Ovary (tissue), 9 donors: ENCODE data around the gene CCDC86. TPM values are rescaled to one million over a fixed set of nuclear protein-coding genes. Genes with fewer than 3 reads are reported as not detected.

Experiments used
- DNase-seq, 5 donors: peaks; one replicate each; pipeline ENCODE4 v3.0.0-alpha.2; 2019 to 2020
- H3K27ac ChIP-seq, 2 donors: fragments of 200-600 bp; one replicate each; pipeline versions ENCODE4 v1.5.1 to v1.8.0; 2019 to 2022
- H3K27me3 ChIP-seq: fragments of 200-600 bp; one replicate; pipeline ENCODE4 v1.8.0; 2022
- H3K36me3 ChIP-seq: fragments of 200-600 bp; sonication (generic); one replicate; pipeline ENCODE4 v1.5.1; 2019
- H3K4me1 ChIP-seq: one replicate; pipeline ENCODE4 v1.8.1; 2013; ENCODE audit warnings: mild to moderate bottlenecking, moderate library complexity; ENCODE audit not compliant: insufficient read depth
- H3K4me3 ChIP-seq: fragments of 200-600 bp; sonication (generic); one replicate; pipeline ENCODE4 v1.5.1; 2017
- H3K9me3 ChIP-seq, 2 donors: fragments of 200-600 bp in 1 of 2; sonication (generic) in 1 of 2; one replicate each; pipeline versions ENCODE4 v1.5.1 to v1.8.1; 2013 to 2019; ENCODE audit warnings: mild to moderate bottlenecking in 1 of 2, moderate library complexity in 1 of 2
- CTCF ChIP-seq, 3 donors: fragments of 450-650 bp in 2 of 3; fragments of 200-600 bp in 1 of 3; IDR thresholded peaks; one replicate each; pipeline versions ENCODE4 v1.5.1 to v1.8.0; 2016 to 2022; ENCODE audit warnings: antibody characterized with exemption in 3 of 3, mild to moderate bottlenecking in 1 of 3
- EP300 ChIP-seq: sonication (generic); formaldehyde crosslinking; IDR thresholded peaks from one replicate; pipeline ENCODE4 v1.6.1; 2017; ENCODE audit warnings: antibody characterized with exemption
- POLR2A ChIP-seq: fragments of 450-650 bp; IDR thresholded peaks from one replicate; pipeline ENCODE4 v1.6.1; 2017; ENCODE audit warnings: antibody characterized with exemption, mild to moderate bottlenecking, moderate library complexity
- WGBS, 3 donors: extraction: QIAGEN DNeasy Blood & Tissue Kit in 1 of 3; methylation state at CpG; one replicate each; pipeline versions ENCODE4 v1.1.5 to v1.1.7; 2013 to 2017; 5-methylcytosine and 5-hydroxymethylcytosine counted together
- intact Hi-C, 4 donors: fragments of 100-400 bp; cut with DNase I; formaldehyde crosslinking; loops; one replicate each; pipeline versions ENCODE4 v1.11.0 to v1.15.1; 2022 to 2023
- polyA plus RNA-seq, 2 donors: library from polyadenylated mRNA; stranded (reverse); fragments of 200-250 nt in 1 of 2; fragments of 350-450 nt in 1 of 2; fragmentation: Illumina TruSeq in 1 of 2; extraction: RNeasy Lipid Tissue Mini Kit (QIAGEN cat#74804) in 1 of 2; gene quantifications; one replicate each; pipeline ENCODE4 v1.2.3, GENCODE V29; 2013 to 2014
- total RNA-seq, 7 donors: library from RNA; depleted of rRNA in 2 of 7; stranded (reverse); fragments of >200 nt in 2 of 7; fragmentation: NEBNext Ultra II Directional in 3 of 7; extraction: Animal tissue kit (Norgen Biotek cat#: 25700) in 3 of 7; gene quantifications; one replicate each; pipeline versions ENCODE4 v1.1.0 to v1.2.4, GENCODE V29; 2016 to 2023
- donor health status: DM: no; HTN: no; CAD: no; lungs with moderate emphysema.
- donor health status: DM: no; HTN: no; CAD: no.
- donor health status: Bipolar disorder and iron deficiency.
- donor health status: DM: yes; HTN: yes; CAD: no.
- donor health status: DM: no; HTN: no; CAD: no.
- donor health status: DM: yes; HTN: yes; CAD: no.

The CCDC86 gene
- total and polyA plus RNA-seq, 9 donors = 7.0 to 32.9 (median 19.8) TPM

DNA sequence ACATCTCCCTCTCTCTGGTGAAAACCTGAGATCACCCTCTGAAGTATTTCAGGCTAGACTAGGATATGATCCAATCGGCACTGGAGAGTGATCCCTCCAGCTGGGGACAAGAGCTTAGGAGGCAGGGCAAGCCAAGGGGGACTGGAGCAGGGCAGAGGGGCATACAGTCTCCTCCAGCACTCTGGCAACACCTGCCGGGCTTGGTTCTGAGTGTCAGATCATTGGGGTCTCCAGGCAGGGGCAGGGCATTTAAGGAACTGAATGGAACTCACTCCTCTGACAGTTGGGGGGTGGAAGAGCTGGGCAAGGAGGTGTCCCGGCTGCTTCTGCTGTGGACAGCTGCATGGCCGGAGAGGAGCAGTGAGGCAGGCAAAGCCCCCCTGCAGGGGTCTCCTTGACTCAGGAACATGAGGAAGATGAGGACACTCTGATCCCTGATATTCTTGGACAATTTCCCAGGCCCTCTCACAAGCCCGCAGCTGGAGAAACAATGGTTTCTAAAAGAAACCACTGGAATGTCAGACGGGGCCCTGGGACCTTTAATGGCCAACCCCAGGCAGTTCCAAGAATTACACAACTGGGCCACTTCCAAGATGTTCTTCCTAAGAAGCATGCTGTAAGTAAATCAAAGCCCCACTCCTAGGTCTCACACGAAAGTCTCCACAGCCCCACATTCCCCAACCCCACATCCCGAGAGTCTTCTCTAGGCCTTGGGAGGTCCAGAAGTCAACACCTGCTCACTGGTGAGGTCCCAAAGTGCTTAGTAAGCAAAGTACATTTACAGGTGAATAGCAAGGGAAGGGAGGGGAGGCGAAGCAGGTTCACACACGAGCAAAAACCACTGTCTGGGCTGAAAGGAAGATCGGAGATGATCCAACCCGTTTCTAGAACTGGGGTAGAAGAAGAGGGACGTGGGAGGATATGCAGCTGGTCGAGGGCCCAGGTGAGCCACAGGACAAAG, 1.2 kb upstream of the CCDC86 start:
- 42 to 49% (median 46%) methylated on average over 14 of the region's 14 CpGs for WGBS, 3 donors
- intact Hi-C loops = loop anchor here in 1 of 4 donors (10.0 kb wide), 1 partner anchor 54 kb away; no protein-coding TSS in a partner anchor
- no peaks in the 10 kb centered on the region for H3K27me3 ChIP-seq
- peaks cover 16% of the 10 kb centered on the region for H3K4me1 ChIP-seq
- no peaks in the 10 kb centered on the region for H3K36me3 ChIP-seq
- TF ChIP-seq CTCF (IDR thresholded peaks at IDR 0.05) (no peak), POLR2A (no peak), EP300 (no peak)
- no peak overlapping the region for H3K4me3 ChIP-seq
- DNase-seq = peak in 3 of 5 donors; percentile 27 to 55 (median 53)
- no peaks in the 10 kb centered on the region for H3K9me3 ChIP-seq
- peak overlapping the region in 1 of 2 donors; percentile 56 for H3K27ac ChIP-seq

DNA sequence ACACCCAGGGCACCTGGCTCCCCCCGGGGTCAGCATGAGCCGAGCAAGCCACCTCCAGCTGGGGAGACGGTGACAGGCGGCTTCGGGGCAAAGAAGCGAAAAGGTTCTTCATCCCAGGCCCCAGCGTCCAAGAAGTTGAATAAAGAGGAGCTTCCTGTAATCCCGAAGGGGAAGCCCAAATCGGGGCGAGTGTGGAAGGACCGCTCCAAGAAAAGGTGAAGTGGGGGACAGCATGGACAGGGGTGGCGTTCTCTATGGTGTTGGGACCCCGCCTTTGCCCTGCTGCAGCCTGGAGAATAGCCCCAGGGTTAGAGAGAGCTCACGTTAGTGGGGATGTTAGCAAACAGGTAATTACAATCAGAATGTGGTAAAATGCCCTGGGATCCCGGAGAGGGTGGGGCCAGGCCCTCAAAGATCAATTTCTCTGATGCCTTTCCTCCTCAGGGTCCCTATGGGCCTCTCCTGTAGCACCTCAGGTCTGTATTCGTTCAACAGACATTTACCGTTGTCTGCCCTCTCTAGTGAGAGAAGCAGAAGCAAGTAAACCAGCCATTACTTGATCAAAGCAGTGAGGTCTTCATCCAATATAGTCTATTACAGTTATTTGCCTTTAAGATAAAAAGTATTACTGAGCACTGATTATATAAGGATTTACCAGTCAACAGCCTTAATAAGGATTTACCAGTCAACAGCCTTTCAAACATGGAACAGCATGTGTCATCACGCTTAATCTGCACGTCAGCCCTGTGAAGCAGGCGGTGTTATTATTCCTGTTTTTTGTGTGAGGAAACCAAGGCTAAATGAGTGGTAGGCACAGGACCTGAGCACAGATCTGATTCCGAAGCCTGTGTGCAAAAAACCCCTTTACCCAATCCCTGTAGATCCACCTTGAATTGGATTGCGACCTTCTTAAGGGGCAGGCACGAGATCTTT, 1.0 kb downstream of the CCDC86 start:
- H3K36me3 ChIP-seq = no peaks in the 10 kb centered on the region
- no peak for DNase-seq
- no peak overlapping the region for H3K27ac ChIP-seq
- peaks cover 16% of the 10 kb centered on the region for H3K4me1 ChIP-seq
- no peaks in the 10 kb centered on the region for H3K9me3 ChIP-seq
- intact Hi-C loops = loop anchor here in 1 of 4 donors (10.0 kb wide), 1 partner anchor 52 kb away; no protein-coding TSS in a partner anchor
- TF ChIP-seq POLR2A (no peak), CTCF (IDR thresholded peaks at IDR 0.05) (no peak), EP300 (no peak)
- H3K27me3 ChIP-seq = no peaks in the 10 kb centered on the region
- WGBS, 3 donors = 10 to 11% (median 11%) methylated on average over 23 of the region's 23 CpGs
- H3K4me3 ChIP-seq = peak overlapping the region; percentile 87

GRCh38 chr11:60844045-60844869, 2.3 kb downstream of the CCDC86 start:
- no peak overlapping the region for H3K4me3 ChIP-seq

GRCh38 chr11:60844870-60845221, 2.9 kb downstream of the CCDC86 start:
- peaks cover 16% of the 10 kb centered on the region for H3K4me1 ChIP-seq
- H3K36me3 ChIP-seq = no peaks in the 10 kb centered on the region
- H3K27me3 ChIP-seq = no peaks in the 10 kb centered on the region
- H3K4me3 ChIP-seq = no peak overlapping the region
- no peak overlapping the region for H3K27ac ChIP-seq
- no peak for DNase-seq
- intact Hi-C loops = loop anchor here in 1 of 4 donors (10.0 kb wide), 1 partner anchor 50 kb away; no protein-coding TSS in a partner anchor
- H3K9me3 ChIP-seq = no peaks in the 10 kb centered on the region
- 23 to 33% (median 29%) methylated on average over 4 of the region's 4 CpGs for WGBS, 3 donors
- TF ChIP-seq POLR2A = no peak

More at GRCh38 chr11:60844045-60844869, 2.3 kb downstream of the CCDC86 start:
- 47 to 55% (median 52%) methylated on average over 10 of the region's 10 CpGs for WGBS, 3 donors
- Histone ChIP-seq H3K9me3 (no peaks in the 10 kb centered on the region), H3K27me3 (no peaks in the 10 kb centered on the region), H3K27ac (no peak overlapping the region), H3K4me1 (peaks cover 16% of the 10 kb centered on the region), H3K36me3 (no peaks in the 10 kb centered on the region)
- DNase-seq = no peak
- intact Hi-C loops = loop anchor here in 1 of 4 donors (10.0 kb wide), 1 partner anchor 51 kb away; no protein-coding TSS in a partner anchor
- TF ChIP-seq EP300 = no peak
- TF ChIP-seq POLR2A = no peak
